Calu3 (cell line): Measurements from ENCODE around the gene DYRK1A. TPM values are rescaled to one million over a fixed set of nuclear protein-coding genes. Genes with fewer than 3 reads are reported as not detected.

Experiments used
- BruUV-seq: library from RNA; stranded (reverse); fragments of 400-500 nt; replicated peaks from 2 replicates; lab custom pipeline; 2021; lab: Mats Ljungman, UMichigan
- CTCF ChIA-PET: fragments of 300-600 bp; sonication (Branson Sonifier 250); formaldehyde crosslinking; loops from one replicate; lab custom pipeline; 2022; ENCODE audit warnings: antibody characterized with exemption; lab: Charles Lee
- DNase-seq: peaks from one replicate; pipeline ENCODE4 v3.0.0; 2022
- H3K27ac Mint-ChIP-seq: one replicate; pipeline ENCODE4 v1.8.0; 2022; ENCODE audit warnings: mixed read lengths; ENCODE audit not compliant: unreplicated experiment
- H3K27me3 Mint-ChIP-seq: one replicate; pipeline ENCODE4 v1.8.0; 2022; ENCODE audit warnings: mixed read lengths; ENCODE audit not compliant: unreplicated experiment
- H3K36me3 Mint-ChIP-seq: one replicate; pipeline ENCODE4 v1.8.0; 2022; ENCODE audit warnings: mild to moderate bottlenecking, moderate library complexity, mixed read lengths; ENCODE audit not compliant: insufficient read depth, unreplicated experiment
- H3K4me1 Mint-ChIP-seq: one replicate; pipeline ENCODE4 v1.8.0; 2022; ENCODE audit warnings: mild to moderate bottlenecking, low read depth, mixed read lengths; ENCODE audit not compliant: unreplicated experiment
- H3K4me3 Mint-ChIP-seq: one replicate; pipeline ENCODE4 v1.8.0; 2022; ENCODE audit warnings: mild to moderate bottlenecking, low read depth, moderate library complexity, mixed read lengths; ENCODE audit not compliant: unreplicated experiment
- H3K9me3 Mint-ChIP-seq: one replicate; pipeline ENCODE4 v1.8.0; 2022; ENCODE audit warnings: low read depth, mixed read lengths; ENCODE audit not compliant: unreplicated experiment
- CTCF ChIP-seq: fragments of 200-600 bp; IDR thresholded peaks from one replicate; pipeline ENCODE4 v1.8.0; 2022; ENCODE audit warnings: antibody characterized with exemption; ENCODE audit not compliant: unreplicated experiment
- intact Hi-C: fragments of 100-400 bp; cut with micrococcal nuclease; formaldehyde crosslinking; loops from one replicate; pipeline ENCODE4 v1.10.0; 2022; ENCODE audit not compliant: unreplicated experiment
- total RNA-seq: library from RNA; stranded (reverse); gene quantifications from 2 replicates; pipeline ENCODE4 v1.2.3, GENCODE V29; 2022

DYRK1A gene
- total RNA-seq, 1 experiment from 2014 or later: 45.4 TPM

- H3K36me3 Mint-ChIP-seq: no peaks in the 10 kb centered on the region
- intact Hi-C loops: no loop called here
- CTCF ChIA-PET: no interaction called here
- H3K4me3 Mint-ChIP-seq: no peak overlapping the region
- no peak for TF ChIP-seq CTCF
- no peaks in the 10 kb centered on the region for H3K27me3 Mint-ChIP-seq
- no peak for DNase-seq
- peaks cover 7% of the 10 kb centered on the region for H3K4me1 Mint-ChIP-seq
- H3K27ac Mint-ChIP-seq: no peak overlapping the region
- no TSS peak for BruUV-seq
- H3K9me3 Mint-ChIP-seq: no peaks in the 10 kb centered on the region
Observed at GRCh38 chr21:37386151-37386550, 19.6 kb downstream of the DYRK1A start.

GRCh38 chr21:37389456-37389855, 22.9 kb downstream of the DYRK1A start:
- Mint-ChIP-seq H3K4me1 (peaks cover 9% of the 10 kb centered on the region), H3K9me3 (no peaks in the 10 kb centered on the region), H3K27me3 (no peaks in the 10 kb centered on the region), H3K27ac (no peak overlapping the region), H3K36me3 (no peaks in the 10 kb centered on the region), H3K4me3 (no peak overlapping the region)
- intact Hi-C loops: no loop called here
- no peak for DNase-seq
- TF ChIP-seq CTCF: no peak
- CTCF ChIA-PET: no interaction called here
- BruUV-seq: no TSS peak

DNA sequence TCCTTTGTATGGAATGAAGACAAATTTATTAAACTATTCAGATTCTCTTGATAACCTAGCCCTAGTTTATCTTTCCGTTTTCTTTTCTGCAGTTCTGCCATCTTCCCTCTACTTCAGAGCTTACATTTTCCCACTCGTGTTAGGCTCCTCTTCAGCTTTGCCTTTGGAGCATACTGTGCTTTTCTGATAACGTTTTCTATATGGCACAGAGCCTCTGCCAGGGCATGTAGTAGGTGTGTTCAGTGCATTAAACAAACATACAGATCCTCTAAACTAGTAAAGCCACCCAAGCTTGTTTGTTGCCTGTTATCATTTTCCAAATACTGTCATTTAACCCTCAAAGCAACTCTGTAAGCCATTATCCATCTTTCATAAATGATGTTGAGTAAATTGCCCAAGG, 25.1 kb downstream of the DYRK1A start:
- H3K27ac Mint-ChIP-seq: no peak overlapping the region
- peaks cover 9% of the 10 kb centered on the region for H3K4me1 Mint-ChIP-seq
- H3K36me3 Mint-ChIP-seq: no peaks in the 10 kb centered on the region
- CTCF ChIA-PET: interaction anchor here (1.1 kb wide), 1 partner anchor 17 kb away, joined by 3 read pairs; no protein-coding TSS in a partner anchor
- no peak for TF ChIP-seq CTCF
- H3K9me3 Mint-ChIP-seq: no peaks in the 10 kb centered on the region
- no peak for DNase-seq
- H3K4me3 Mint-ChIP-seq: no peak overlapping the region
- no TSS peak for BruUV-seq
- intact Hi-C loops: no loop called here
- H3K27me3 Mint-ChIP-seq: no peaks in the 10 kb centered on the region

DNA sequence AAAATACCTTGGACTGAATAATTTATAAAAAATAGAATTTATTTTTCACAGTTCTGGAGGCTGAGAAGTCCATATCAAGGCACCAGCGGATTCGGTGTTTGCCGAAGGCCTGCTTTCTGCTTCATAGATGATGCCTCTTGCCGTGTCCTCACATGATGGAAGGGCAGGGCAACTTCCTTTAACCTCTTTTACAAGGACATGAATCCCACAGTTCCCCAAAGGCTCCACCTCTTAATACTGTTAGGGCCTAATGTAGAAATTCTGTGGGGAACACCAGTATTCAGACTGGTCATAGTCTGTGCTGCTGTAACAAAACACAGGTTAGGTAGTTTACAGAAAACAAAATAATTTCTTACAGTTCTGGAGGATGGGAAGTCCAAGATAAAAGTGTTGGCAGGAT, 25.9 kb downstream of the DYRK1A start:
- no TSS peak for BruUV-seq
- H3K4me1 Mint-ChIP-seq: peaks cover 9% of the 10 kb centered on the region
- no peak for TF ChIP-seq CTCF
- H3K27me3 Mint-ChIP-seq: no peaks in the 10 kb centered on the region
- H3K27ac Mint-ChIP-seq: no peak overlapping the region
- no peaks in the 10 kb centered on the region for H3K9me3 Mint-ChIP-seq
- no peaks in the 10 kb centered on the region for H3K36me3 Mint-ChIP-seq
- CTCF ChIA-PET: no interaction called here
- no peak overlapping the region for H3K4me3 Mint-ChIP-seq
- no peak for DNase-seq
- intact Hi-C loops: no loop called here
